GM12875 (cell line): ENCODE measurements around the gene SMPD3.

Experiments
- H3K4me3 ChIP-seq: one replicate; pipeline ENCODE4 v1.5.1; 2011; ENCODE audit warnings: low read depth, low read length, control low read depth
- CTCF ChIP-seq: IDR thresholded peaks from 2 replicates; pipeline ENCODE4 v1.5.1; 2011; ENCODE audit warnings: low read depth, mild to moderate bottlenecking, control low read depth, inconsistent platforms, low read length, moderate library complexity, borderline replicate concordance; ENCODE audit not compliant: insufficient read depth

Gene SMPD3

GRCh38 chr16:68450741-68451255 is 2.5 kb upstream of the SMPD3 start:
- TF ChIP-seq CTCF, result no peak
- H3K4me3 ChIP-seq, result no peak overlapping the region

GRCh38 chr16:68447653-68448359 is 502 bp downstream of the SMPD3 start:
- H3K4me3 ChIP-seq, result peak overlapping the region; percentile 21
- TF ChIP-seq CTCF, result no peak

DNA sequence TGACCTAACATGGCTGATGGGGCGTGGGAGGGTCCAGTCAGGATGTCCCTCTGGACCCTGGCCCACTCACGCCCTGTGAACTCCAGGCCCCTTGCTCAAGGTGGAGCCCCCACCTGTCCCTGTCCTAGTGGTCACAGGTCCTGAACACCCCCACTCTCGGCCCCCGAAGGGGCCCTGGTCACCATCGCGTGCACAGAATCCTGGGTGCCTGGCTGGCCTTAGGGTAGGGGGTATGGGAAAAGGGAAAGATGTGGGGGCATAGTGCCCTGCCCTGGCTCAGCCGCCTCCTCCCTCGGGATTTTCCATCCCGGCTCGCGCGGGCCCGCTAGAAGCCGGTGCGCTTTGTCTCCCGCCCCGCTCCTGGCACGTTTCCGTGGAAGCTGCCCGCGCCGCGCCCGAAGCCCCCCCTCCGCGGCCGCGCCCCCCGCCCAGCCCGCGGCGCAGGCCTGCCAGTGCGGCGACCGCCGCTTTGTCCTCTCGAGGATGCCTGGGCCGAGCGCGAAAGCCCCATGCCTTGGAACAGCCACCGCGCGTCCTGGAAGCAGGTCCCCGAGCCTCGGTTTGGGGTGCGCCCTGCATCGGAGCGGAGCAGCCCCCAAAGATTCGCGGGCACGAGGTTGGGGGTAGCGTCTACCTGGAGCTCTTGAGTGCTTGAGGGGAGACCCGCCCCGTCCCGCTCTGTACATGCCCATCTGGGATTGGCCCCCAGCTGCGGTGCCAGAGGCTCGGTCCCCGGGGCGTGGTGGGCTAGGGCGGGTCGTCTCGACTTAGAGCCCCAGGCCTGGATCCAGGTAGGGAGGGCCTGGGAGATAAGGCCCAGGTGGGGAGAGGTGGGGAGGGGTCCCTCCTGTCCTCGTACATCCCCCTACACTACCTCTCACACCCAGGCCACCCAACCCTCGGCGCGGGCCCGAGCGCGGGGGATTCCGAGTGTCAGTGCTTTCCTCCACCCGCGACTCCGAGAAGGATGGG is 1.3 kb downstream of the SMPD3 start:
- H3K4me3 ChIP-seq, result no peak overlapping the region
- no peak for TF ChIP-seq CTCF

DNA sequence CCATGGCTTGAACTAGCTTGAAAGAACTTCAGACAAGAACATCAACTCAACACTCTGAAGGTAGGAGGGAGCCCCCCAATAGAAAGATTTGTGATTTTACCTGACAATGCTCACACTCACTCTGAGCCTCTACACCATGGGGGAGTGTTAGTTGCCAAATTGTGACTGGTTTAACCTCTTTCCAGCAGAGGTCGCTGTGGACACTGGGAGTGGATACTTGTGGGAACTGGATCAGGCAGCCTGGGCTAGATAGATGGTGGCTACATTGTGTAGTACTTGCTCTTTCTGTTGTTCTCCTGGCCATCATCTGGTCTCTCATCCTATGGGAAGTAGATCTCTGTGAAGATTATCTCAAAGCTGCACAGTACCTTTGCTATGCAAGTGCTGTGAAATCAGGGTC is 2.9 kb downstream of the SMPD3 start:
- TF ChIP-seq CTCF, result peak; percentile 75

GRCh38 chr16:68444056-68444657 is 4.2 kb downstream of the SMPD3 start:
- TF ChIP-seq CTCF, result no peak
- no peak overlapping the region for H3K4me3 ChIP-seq

More for the DNA sequence above, 2.9 kb downstream of the SMPD3 start:
- no peak overlapping the region for H3K4me3 ChIP-seq

DNA sequence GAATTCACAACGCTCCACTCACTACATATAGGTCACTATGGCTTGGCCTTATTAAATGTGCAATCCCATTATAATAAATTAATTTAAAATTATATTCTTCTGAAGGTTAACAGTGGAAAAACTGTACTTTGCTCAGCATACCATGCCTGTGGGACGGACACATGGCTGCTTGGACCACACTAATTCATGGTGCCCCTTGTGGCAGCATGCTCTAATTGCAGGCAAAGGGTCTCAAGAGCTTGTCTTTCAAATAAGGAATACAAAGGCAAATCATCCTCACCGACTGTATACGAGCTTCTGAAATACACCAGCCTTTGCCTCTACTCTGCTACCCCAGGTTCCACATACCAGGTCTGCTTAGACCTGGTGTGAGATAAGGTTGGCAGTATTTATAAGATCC is 11.7 kb downstream of the SMPD3 start:
- no peak overlapping the region for H3K4me3 ChIP-seq
- peak; percentile 48; the same call in 1 of the 2 replicates for TF ChIP-seq CTCF
